Neural cell (in vitro differentiated cells): ENCODE results near the gene KCTD17.
A peak's percentile ranks its signal among the peaks of the same experiment; 100 is the strongest.

ENCODE experiments used
- CTCF ChIP-seq: fragments of 450-650 bp; IDR thresholded peaks from 2 replicates; pipeline ENCODE4 v1.5.1; 2014; ENCODE audit warnings: antibody characterized with exemption, mild to moderate bottlenecking, moderate library complexity; ENCODE audit not compliant: poor library complexity, severe bottlenecking
- MXI1 ChIP-seq: fragments of 450-650 bp; conservative IDR thresholded peaks from 2 replicates; pipeline ENCODE4 v1.6.1; 2014; ENCODE audit warnings: antibody characterized with exemption, mild to moderate bottlenecking; ENCODE audit not compliant: poor library complexity, severe bottlenecking
- POLR2AphosphoS5 ChIP-seq: IDR thresholded peaks from 2 replicates; pipeline ENCODE4 v1.6.1; 2012
- SMC3 ChIP-seq: fragments of 450-650 bp; conservative IDR thresholded peaks from 2 replicates; pipeline ENCODE4 v1.6.1; 2014; ENCODE audit warnings: antibody characterized with exemption, mild to moderate bottlenecking, moderate library complexity; ENCODE audit not compliant: poor library complexity

- TF ChIP-seq CTCF = peak; percentile 41
- no peak for TF ChIP-seq MXI1
- TF ChIP-seq POLR2AphosphoS5 = no peak
- TF ChIP-seq SMC3 = no peak
Observed at GRCh38 chr22:37045958-37046357, 5.6 kb upstream of the KCTD17 start.
